GM19025 (cell line): ENCODE measurements around the gene TXK.

ENCODE experiments used
- ATAC-seq: cut with Tn5 transposase; IDR thresholded peaks from one replicate; pipeline ENCODE4 v1.9.1; 2021; ENCODE audit warnings: mild to moderate bottlenecking, low read depth, moderate library complexity; ENCODE audit not compliant: unreplicated experiment

Gene TXK

DNA sequence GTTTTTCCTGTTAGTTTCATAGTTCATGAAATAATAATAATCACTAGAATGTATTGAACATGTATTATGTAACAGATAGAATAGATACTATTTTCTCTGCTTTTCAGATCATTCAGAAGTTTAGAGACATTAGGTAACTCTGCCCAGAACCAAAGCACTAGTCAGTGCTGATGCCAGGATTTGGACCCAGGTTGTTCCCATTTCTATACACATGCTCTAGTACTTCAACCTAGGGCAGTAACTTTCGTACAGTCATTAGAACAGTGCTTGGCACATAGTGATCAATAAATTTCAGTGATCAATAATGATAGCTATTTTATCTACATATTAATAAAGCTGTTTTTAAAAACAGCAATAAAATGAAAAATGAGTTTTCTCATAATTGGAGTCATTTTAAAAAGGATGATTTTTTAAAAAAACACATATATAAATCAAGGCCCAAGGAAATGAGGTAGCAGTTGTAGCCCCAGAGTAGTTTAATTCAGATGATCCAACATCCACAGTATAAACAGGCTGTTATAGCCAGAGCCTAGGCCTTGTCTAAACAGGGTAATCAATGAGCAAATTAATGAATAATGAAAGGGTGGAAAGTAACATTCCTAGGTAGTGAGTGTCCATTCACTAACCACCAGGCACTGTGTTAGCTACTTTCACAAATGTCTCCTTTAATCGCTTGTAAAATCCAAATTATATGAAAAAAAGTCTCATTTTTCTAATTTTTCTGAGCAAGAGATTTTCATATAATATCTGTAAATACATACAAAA lies 25.6 kb downstream of the TXK start:
- no peak for ATAC-seq

DNA sequence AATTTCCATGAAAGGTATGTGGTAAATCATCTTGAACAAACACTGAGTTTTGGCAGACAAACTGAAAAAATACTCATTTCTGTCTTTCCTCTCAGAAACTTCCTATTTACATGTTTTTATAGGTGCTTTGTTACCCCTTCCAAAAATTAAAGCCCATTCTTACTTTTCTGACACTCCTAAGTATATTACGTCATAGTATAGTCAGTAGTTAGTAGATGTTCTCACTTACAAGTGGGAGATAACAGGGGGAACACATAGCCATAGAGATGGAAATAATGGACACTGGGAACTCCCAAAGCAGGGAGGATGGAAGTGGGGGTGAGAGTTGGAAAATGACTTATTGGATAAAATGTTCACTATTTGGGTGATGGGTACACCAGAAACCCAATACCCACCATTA lies 28.8 kb downstream of the TXK start:
- ATAC-seq: no peak

DNA sequence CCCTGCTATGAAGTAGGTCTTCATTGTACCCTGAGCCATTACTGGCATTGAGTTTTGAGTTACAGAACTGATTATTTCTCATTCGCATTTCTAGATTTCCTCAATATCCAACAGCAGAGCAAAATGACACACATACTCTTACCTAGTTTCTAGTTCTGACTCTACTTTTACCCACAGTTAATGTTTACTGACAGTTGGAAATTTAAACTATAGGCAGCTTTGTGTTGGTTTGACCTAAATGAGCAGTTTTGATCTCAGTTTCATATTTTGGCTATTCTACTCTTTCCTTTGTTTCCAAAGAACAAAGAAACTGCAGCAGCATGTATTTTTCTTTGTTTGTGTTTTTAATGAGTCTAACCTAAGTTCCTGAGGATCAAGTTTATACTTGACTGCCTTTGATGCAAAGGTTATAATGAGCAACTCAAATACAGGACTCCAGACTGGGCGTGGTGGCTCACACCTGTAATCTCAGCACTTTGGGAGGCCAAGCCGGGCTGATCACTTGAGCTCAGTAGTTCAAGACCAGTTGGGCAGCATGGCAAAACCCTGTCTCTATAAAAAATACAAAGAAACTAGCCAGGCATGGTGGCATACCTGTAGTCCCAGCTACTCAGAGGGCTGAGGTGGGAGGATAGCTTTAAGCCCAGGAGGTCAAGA lies 30.4 kb downstream of the TXK start:
- ATAC-seq: peak; percentile 58

DNA sequence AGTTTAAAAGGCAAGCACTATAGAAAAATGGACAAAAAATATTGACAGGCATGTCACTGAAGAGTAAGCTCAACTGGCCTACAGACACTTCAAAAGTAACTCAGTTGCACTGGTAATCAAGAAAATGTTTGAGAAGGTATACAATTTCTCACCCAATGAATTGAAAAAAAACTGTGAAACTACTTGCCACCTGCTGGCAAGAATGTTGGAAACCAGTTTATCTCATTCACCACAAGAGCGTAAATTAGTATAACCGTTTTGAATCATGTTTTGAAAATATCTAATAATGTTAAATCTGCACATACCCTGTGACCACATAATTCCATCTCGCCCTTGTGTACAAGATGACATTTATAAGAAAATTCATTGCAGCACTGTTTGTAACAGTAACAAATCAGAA lies 31.7 kb downstream of the TXK start:
- ATAC-seq: no peak

DNA sequence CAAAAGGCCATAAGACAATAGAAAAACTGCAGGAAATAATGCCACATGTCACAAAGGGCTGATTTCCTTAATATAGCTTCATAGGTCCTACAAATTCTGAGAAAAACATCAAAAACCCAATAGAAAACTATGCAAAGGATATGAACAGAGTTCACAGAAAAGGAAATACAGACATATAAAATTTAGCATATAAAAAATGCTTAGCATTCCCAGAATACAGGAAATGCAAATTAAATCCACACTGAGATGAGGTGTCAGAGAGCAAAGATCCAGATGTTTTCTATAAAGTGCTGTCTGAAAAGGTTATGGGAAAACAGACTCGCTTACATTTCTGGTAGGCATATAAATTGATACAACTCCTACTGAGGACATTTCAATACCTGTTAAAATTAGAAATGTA lies 33.8 kb downstream of the TXK start:
- no peak for ATAC-seq

DNA sequence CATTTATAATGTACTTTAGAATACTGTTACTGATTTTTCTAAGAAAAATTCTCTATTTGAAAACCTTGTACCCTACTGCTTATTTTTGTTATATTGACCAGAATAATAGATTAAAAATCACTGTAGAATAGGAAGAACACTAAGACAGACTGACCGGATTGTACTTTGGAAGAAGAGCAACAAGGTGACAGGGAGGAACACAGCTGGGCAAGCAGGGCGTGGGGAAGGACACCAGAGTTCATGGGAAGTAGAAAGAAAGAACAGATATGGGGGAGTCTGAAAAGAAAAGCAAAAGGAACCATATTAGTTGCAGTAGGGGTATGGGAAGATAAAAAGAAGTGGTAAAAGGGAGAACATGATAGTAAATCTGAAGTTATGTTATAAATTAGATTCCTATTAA lies 38.6 kb downstream of the TXK start:
- ATAC-seq: no peak

DNA sequence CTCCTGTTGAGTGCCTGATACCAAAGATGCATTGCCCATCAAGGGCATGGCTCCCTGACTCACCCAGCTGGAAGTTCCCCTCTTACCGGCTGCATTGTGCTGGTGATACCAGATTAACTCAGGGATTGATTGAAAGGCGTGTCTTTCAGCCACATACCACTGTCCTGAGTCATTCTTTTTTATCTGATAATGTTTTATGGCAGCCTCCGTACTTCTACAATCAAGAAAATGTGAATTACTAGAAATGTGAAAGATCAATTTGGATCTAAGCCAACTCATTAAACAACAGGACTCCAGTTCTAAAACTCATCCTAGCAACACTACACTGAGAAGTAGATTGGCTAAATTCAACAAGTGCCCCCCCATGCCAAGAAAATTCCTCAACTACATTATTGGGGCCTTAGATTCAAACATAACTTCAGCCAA lies 40.0 kb downstream of the TXK start:
- no peak for ATAC-seq

DNA sequence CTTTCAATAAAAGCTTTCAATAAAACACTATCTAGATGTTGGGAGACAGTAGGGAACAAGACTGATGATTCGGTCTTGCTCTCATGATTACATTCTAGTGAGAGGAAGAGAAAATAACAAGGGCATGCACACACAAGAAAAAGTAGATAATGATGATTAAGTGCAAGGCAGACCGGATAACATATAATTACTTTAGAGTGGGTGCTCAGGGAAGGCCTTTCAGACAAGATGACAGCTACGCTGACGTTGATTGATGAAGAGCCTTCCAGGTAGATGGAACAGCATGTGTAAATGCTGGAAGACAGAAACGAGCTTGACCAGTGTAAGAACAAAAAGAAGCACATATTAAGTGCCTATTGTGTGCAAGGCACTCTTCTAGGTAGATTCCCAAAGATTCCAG lies 43.4 kb downstream of the TXK start:
- no peak for ATAC-seq

DNA sequence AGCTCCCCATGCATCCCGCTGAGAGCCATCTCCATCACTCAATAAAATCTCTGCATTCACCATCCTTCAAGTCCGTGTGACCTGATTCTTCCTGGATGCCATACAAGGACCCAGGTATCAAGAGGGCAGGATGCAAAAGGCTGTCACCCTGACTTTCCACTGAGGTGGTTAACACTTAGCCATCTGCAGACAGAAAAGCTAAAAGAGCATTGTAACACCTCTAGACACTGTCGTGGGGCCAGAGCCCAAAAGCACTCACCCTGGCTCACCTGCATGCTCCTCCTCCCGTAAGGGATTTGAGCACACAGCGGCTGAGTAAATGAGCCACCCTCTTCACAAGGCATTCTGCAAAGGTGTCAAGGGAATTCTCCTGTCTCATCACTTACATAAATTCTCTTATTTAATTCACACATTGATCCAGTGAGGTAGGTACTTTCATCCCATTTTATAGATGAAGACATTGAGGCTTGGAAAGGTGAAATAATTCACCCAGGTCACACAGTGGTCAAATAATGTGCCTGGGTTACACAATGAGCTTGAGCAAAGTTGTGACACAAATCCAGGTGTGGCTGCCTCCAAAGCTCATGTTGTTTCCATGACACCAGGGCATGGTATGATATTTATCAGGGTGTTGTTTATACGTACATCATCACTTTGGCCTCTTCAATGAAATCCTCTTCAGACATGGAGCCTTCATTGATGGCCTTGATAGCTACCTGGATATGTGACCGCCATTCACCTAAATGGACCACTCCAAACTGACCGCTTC lies 48.0 kb downstream of the TXK start:
- ATAC-seq: no peak

DNA sequence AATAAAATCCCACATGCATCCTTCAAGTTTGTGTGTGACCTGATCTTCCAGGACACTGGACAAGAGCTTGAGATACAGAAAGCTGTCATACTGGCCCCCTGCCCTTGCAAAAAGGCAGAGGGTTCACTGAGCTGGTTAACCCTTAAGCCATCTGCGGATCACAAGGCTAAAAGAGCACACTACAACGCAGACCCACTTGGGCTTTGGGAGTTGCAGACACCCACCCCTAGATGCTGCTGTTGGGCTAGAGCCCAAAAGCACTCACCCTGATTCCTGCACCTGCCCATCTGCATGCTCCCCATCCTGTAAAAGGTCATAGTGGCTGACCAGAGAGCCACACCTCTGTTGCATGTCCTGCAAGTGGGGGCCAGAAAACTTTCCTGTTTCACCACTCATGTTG lies 51.1 kb downstream of the TXK start:
- ATAC-seq: no peak

DNA sequence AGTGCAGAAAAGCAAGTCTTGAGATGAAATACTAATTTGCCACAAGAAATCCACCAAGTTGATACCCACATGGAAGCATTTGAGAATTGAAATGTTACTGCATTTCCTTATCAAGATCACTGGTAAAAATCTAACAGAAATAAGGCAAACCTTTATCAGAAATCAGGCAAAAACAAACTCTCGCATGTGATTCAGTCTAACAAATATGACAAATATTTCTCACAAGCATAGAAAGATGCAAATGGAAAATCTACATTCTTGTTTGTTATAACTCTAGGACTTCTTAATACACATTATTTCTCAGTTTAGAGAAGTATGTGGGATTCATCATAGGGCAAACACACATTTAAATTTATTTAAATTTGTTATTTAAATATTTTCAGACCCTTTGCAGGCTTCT lies 52.9 kb downstream of the TXK start:
- no peak for ATAC-seq

DNA sequence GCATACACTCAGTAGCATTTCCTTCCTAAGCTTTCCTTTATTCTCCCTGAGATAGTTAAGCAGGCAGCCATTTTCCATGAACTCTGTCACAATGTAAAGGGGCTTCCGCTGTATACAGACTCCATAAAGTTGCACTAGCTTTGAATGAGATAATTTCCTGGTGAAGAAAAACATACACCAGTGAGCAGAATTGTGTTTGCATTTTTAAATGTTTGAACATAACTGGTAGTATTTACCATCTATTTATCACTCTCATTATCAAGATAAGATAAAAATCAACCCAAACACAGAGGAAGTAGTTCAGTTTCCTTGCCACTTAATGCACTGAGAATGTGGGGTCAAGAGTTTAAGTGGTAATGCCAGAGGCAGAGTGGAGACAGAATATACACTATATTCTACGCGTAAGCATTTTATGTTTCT lies 54.1 kb downstream of the TXK start:
- no peak for ATAC-seq

DNA sequence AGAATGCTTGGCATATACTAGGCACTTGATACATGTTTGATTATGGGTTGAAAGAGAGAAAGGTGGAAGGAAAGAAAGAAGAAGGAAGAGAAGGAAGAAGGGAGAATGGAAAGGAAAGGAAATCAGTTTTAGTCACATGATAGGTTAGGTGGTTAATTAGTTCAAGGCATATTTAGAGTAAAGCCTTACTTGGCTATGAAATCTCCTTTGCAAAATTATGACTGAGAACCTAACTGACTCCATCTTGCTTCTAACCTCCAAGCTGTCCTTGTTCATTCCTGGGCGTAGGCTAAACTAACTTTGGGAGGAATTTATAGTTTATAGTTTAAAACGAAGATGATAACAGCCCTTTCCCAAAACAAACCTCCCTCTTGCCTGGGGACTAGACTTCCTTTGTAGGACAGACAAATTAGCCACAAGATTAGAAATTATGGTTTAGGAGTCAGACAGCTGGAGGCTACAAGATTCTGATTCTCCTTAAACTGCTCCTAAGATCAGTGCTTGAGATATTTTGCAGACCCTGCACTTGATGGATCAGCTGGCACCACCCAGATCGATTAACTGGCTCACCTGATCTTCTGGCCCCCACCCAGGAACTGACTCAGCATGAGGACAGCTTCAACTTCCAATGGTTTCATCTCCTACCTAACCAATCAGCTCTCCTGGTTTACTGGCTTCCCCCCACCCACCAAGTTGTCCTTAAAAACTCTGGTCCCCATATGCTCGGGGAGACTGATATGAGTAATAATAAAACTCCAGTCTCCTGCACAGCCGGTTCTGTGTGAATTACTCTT lies 55.0 kb downstream of the TXK start:
- ATAC-seq: no peak

DNA sequence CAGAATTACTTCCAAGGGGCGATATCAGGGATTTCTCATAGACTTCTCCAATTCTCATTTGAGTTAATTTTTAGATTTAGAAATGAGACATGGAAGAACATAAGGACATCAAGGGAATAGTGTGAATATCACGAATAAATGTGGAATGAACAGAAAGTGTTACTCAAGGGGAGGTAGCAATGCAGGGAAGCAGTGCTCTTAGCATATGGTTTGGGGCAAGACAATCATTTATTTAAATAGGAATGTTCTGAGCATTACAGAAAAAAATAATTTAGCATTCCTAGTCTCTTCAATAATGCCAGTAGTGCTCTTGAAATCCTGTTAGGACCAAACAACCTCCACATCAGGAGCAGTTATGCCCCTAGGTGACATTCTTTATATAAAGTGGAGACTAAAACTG lies 55.6 kb downstream of the TXK start:
- ATAC-seq: no peak

DNA sequence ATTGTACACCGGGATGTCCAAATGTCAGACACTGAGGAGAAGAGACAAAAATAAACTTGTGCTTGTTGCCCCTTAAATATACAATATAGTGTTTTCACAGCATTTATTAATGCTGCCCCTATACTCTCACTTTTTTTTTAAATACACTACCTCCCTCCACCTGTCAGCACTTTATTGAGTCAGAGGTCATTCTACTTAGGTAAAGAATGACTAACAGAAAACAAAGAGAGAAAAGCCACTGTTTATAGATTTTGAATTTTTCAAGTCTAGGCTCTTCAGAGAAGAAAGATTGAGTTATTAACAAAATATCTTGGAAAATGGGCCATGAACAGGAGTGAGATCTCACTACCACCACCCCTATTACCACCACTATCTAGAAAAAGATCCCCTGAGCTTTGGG lies 59.4 kb downstream of the TXK start:
- ATAC-seq: no peak

DNA sequence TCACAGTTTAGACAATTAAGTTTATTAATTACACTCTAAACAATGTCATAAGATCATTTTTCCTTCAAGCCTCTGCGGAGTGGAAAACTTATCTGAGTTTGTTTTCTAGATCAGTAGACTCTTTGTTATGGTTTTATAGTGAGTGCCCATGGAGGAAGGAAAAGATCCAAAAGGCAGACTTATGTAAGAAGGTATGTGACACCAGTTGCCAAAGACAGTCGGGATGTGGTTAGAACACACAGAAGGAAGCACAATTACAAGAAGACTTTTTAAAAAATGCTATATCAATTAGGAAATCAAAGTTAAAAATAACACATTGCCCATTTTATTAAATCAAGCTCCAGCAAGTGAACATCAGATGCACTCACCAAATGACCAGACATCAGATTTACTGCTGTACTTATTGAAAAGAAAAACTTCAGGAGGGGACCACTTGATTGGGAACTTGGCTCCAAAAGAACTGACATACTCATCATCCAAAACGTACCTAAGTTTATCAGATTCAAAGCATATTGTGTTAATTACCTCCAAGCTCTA lies 60.4 kb downstream of the TXK start:
- ATAC-seq: no peak

DNA sequence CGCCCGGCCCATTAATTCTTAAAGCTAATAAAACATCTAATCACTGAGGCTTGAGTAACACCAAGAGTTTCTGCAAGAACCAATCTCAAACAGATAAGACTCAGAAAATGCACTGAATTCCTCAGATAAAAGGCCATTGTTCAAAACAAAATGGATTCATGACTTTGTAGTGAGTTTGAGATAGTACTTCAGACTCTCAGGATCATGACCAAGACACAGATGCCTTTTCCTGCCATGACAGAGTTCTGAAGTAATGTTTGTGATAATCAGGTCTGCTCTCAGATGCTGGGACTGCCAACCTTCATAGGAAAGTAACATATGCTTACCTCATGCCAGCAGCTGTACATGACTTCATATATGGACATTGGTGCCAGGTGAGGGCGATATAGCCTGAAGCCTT lies 62.9 kb downstream of the TXK start:
- ATAC-seq: no peak

DNA sequence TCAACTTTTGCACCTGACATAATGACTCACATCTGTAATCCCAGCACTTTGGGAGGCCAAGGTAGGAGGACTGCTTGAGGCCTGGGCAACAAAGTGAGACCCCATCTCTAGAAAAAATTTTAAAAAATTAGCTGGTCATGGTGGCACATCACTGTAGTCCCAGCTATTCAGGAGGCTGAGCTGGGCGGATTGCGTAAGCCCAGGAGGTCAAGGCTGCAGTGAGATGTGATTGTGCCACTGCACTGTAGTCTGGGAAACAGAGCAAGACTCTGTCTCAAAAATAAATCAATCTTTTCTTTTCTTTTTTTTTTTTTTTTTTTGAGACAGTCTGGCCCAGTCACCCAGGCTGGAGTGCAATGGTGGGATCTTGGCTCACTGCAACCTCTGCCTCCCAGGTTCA lies 65.0 kb downstream of the TXK start:
- no peak for ATAC-seq

DNA sequence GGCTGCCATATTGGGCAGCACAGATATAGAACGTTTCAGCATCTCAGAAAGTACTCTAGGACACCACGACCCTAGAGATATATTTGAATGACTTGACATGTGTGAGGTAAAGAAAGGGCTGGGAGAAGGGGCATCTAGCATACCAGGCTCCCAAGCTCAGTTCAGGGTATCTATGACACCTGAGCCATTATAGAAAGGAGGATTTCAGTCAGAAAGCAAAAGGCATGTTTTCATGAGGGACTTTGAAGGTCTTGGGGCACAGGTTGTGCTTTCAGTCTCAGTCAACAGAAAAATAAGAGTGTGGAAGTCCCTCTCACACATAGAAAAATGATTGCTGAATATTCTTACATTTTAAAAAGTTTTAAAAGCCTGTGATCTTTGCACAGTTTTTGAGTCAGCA lies 65.9 kb downstream of the TXK start:
- no peak for ATAC-seq

DNA sequence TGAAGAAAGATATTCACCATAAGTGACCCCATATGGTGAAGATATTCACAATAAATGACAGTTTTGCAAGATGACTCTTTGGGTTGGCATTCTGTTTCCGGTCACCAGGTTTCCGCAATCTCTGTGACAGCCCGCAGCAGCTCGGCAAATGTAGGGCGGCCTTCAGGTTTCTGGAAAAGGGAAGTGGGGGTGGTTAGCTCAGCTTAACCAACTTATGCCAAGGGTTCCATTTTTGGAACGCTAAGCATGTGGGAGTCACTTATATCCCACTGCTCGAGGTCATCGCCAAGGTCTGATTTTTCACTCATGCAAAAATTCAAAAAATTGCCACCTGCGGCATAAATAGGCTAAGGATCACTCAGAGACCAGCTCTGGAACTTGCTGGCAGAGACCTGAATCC lies 66.5 kb downstream of the TXK start:
- ATAC-seq: no peak
